MCF 10A (cell line): ENCODE results near the gene FGFR4. TPM values are rescaled to one million over a fixed set of nuclear protein-coding genes. Genes with fewer than 3 reads are reported as not detected.

Source experiments
- BruUV-seq: library from RNA; stranded (reverse); fragments of 400-500 nt; replicated peaks from 2 replicates; lab custom pipeline; 2021; lab: Mats Ljungman, UMichigan
- CTCF ChIA-PET: fragments of 300-600 bp; sonication (Branson Sonifier 250); formaldehyde crosslinking; extraction: SDS; loops from one replicate; lab custom pipeline; 2021; ENCODE audit warnings: antibody characterized with exemption, inconsistent platforms; lab: Yijun Ruan, JAX
- POLR2A ChIA-PET: fragments of 300-600, 350-650 bp; sonication (Branson Sonifier 250); formaldehyde crosslinking; extraction: SDS; loops from one replicate; lab custom pipeline; 2020; ENCODE audit warnings: antibody characterized with exemption, inconsistent platforms; lab: Yijun Ruan, JAX
- DNase-seq: peaks from one replicate; pipeline ENCODE4 v3.0.0-alpha.2; 2018; ENCODE audit not compliant: unreplicated experiment
- H3K27ac Mint-ChIP-seq: one replicate; pipeline ENCODE4 v1.8.0; 2022; ENCODE audit warnings: mild to moderate bottlenecking, low read depth, mixed read lengths; ENCODE audit not compliant: unreplicated experiment
- H3K27me3 Mint-ChIP-seq: one replicate; pipeline ENCODE4 v1.8.0; 2022; ENCODE audit warnings: mixed read lengths; ENCODE audit not compliant: insufficient read depth, unreplicated experiment
- H3K36me3 Mint-ChIP-seq: one replicate; pipeline ENCODE4 v1.8.0; 2022; ENCODE audit warnings: mild to moderate bottlenecking, moderate library complexity, mixed read lengths; ENCODE audit not compliant: insufficient read depth, unreplicated experiment
- H3K4me1 Mint-ChIP-seq: one replicate; pipeline ENCODE4 v1.8.0; 2022; ENCODE audit warnings: mixed read lengths; ENCODE audit not compliant: insufficient read depth, unreplicated experiment
- H3K4me3 Mint-ChIP-seq: one replicate; pipeline ENCODE4 v1.8.0; 2022; ENCODE audit warnings: mild to moderate bottlenecking, moderate library complexity, mixed read lengths; ENCODE audit not compliant: unreplicated experiment
- H3K9me3 Mint-ChIP-seq: one replicate; pipeline ENCODE4 v1.8.0; 2022; ENCODE audit warnings: mixed read lengths; ENCODE audit not compliant: unreplicated experiment
- CTCF ChIP-seq: fragments of 200-600 bp; IDR thresholded peaks from one replicate; pipeline ENCODE4 v1.8.0; 2022; ENCODE audit warnings: antibody characterized with exemption, mild to moderate bottlenecking; ENCODE audit not compliant: unreplicated experiment
- intact Hi-C: fragments of 100-400 bp; cut with micrococcal nuclease; formaldehyde crosslinking; loops from 2 replicates; pipeline ENCODE4 v1.14.1; 2022
- total RNA-seq: library from RNA; stranded (reverse); gene quantifications from 2 replicates; pipeline ENCODE4 v1.2.3, GENCODE V29; 2022

The FGFR4 gene
- total RNA-seq, 1 experiment from 2014 or later: 1.8 TPM

- ChIA-PET POLR2A (no interaction called here), CTCF (interaction anchor here (0.6 to 1.4 kb wide), 3 partner anchors 47 to 1309 kb away, joined by 3 to 5 read pairs (median 3); no protein-coding TSS in a partner anchor)
- Mint-ChIP-seq H3K27ac (no peak overlapping the region), H3K4me3 (no peak overlapping the region), H3K27me3 (no peaks in the 10 kb centered on the region), H3K36me3 (peaks cover 74% of the 10 kb centered on the region), H3K4me1 (no peaks in the 10 kb centered on the region), H3K9me3 (no peaks in the 10 kb centered on the region)
- no peak for TF ChIP-seq CTCF
- intact Hi-C loops: no loop called here
- BruUV-seq: no TSS peak
- DNase-seq: no peak
Measured at GRCh38 chr5:177065491-177065890, 21.2 kb upstream of the FGFR4 start.

- Mint-ChIP-seq H3K4me1 (no peaks in the 10 kb centered on the region), H3K27ac (no peak overlapping the region), H3K4me3 (no peak overlapping the region), H3K36me3 (peaks cover 68% of the 10 kb centered on the region), H3K27me3 (no peaks in the 10 kb centered on the region), H3K9me3 (no peaks in the 10 kb centered on the region)
- intact Hi-C loops: no loop called here
- no peak for TF ChIP-seq CTCF
- CTCF ChIA-PET: interaction anchor here (0.6 to 13.2 kb wide), 4 partner anchors 31 to 46 kb away, joined by 3 to 235 read pairs (median 3); no protein-coding TSS in a partner anchor
- no TSS peak for BruUV-seq
- no peak for DNase-seq
- POLR2A ChIA-PET: interaction anchor here (1.3 kb wide), 1 partner anchor 45 kb away, joined by 3 read pairs; no protein-coding TSS in a partner anchor
Measured at GRCh38 chr5:177066224-177066623, 20.5 kb upstream of the FGFR4 start.

GRCh38 chr5:177067503-177067902, 19.2 kb upstream of the FGFR4 start:
- H3K4me3 Mint-ChIP-seq: no peak overlapping the region
- H3K36me3 Mint-ChIP-seq: peaks cover 58% of the 10 kb centered on the region
- no peak for DNase-seq
- no peak overlapping the region for H3K27ac Mint-ChIP-seq
- BruUV-seq: no TSS peak
- ChIA-PET POLR2A (interaction anchor here (1.3 kb wide), 1 partner anchor 47 kb away, joined by 3 read pairs; no protein-coding TSS in a partner anchor), CTCF (interaction anchor here (0.5 to 13.2 kb wide), 9 partner anchors 11 to 410 kb away, joined by 3 to 235 read pairs (median 7); partner anchors contain the start of gene FGFR4)
- no peaks in the 10 kb centered on the region for H3K9me3 Mint-ChIP-seq
- TF ChIP-seq CTCF: no peak
- H3K27me3 Mint-ChIP-seq: no peaks in the 10 kb centered on the region
- peaks cover 6% of the 10 kb centered on the region for H3K4me1 Mint-ChIP-seq
- intact Hi-C loops: no loop called here

- no peak for TF ChIP-seq CTCF
- no TSS peak for BruUV-seq
- H3K27me3 Mint-ChIP-seq: no peaks in the 10 kb centered on the region
- intact Hi-C loops: loop anchor here (1.0 kb wide), 1 partner anchor 412 kb away; no protein-coding TSS in a partner anchor
- peaks cover 42% of the 10 kb centered on the region for H3K36me3 Mint-ChIP-seq
- no peak overlapping the region for H3K4me3 Mint-ChIP-seq
- DNase-seq: no peak
- ChIA-PET POLR2A (interaction anchor here (1.0 kb wide), 1 partner anchor 15 kb away, joined by 3 read pairs; no protein-coding TSS in a partner anchor), CTCF (interaction anchor here (0.5 to 13.2 kb wide), 23 partner anchors 8 to 410 kb away, joined by 3 to 235 read pairs (median 4); partner anchors contain the start of genes FGFR4 and ZNF346)
- no peak overlapping the region for H3K27ac Mint-ChIP-seq
- no peaks in the 10 kb centered on the region for H3K9me3 Mint-ChIP-seq
- H3K4me1 Mint-ChIP-seq: peaks cover 6% of the 10 kb centered on the region
Measured at GRCh38 chr5:177070536-177071191, 16.1 kb upstream of the FGFR4 start.
